SU-DHL-6 (cell line): ENCODE measurements around the gene C5orf15.

Experiments used
- CTCF ChIP-seq: fragments of 200-600 bp; sonication (generic); IDR thresholded peaks from one replicate; pipeline ENCODE4 v1.5.1; 2017; ENCODE audit warnings: antibody characterized with exemption, mild to moderate bottlenecking, low read length, moderate library complexity; ENCODE audit not compliant: insufficient read depth, poor library complexity, severe bottlenecking
- EZH2phosphoT487 ChIP-seq: fragments of 200-600 bp; sonication (generic), shearing (Covaris generic); conservative IDR thresholded peaks from 2 replicates; pipeline ENCODE4 v1.6.1; 2018; ENCODE audit warnings: mild to moderate bottlenecking, antibody characterized with exemption, low read length, moderate library complexity, mixed read lengths

- no peak for TF ChIP-seq CTCF
- TF ChIP-seq EZH2phosphoT487 = no peak
Measured at GRCh38 chr5:133933169-133933509, 35.3 kb downstream of the C5orf15 start.
